DOHH2 (cell line): Measurements from ENCODE around the gene STARD8.
"Not testable (repeated sequence)": the region's sequence is repeated elsewhere in the genome, so short reads cannot be mapped to it uniquely, and the experiment has no call there.

ENCODE experiments used
- CTCF ChIP-seq: fragments of 200-600 bp; sonication (generic); IDR thresholded peaks from one replicate; pipeline ENCODE4 v1.5.1; 2014; ENCODE audit warnings: antibody characterized with exemption, mild to moderate bottlenecking, low read depth, low read length; ENCODE audit not compliant: poor library complexity, severe bottlenecking
- EZH2phosphoT487 ChIP-seq: fragments of 200-600 bp; sonication (generic); IDR thresholded peaks from 2 replicates; pipeline ENCODE4 v1.6.1; 2017; ENCODE audit warnings: borderline replicate concordance, mild to moderate bottlenecking, antibody characterized with exemption, low read length, moderate library complexity, mixed read lengths

- TF ChIP-seq CTCF, EZH2phosphoT487: not testable (repeated sequence)
These were observed 41.5 kb downstream of the STARD8 start for GRCh38 chrX:68688931-68689330.
